Upper lobe of right lung (tissue), 1 donor: Measurements from ENCODE around the gene INAFM2. TPM values are rescaled to one million over a fixed set of nuclear protein-coding genes. Genes with fewer than 3 reads are reported as not detected.

ENCODE experiments used
- ATAC-seq: fragments of 200-7000 bp; cut with Tn5 transposase; one replicate; pipeline ENCODE4 v1.9.1; 2020; ENCODE audit warnings: mild to moderate bottlenecking, moderate library complexity
- DNase-seq: peaks from one replicate; pipeline ENCODE4 v3.0.0-alpha.2; 2020
- H3K27ac ChIP-seq: fragments of 200-600 bp; one replicate; pipeline ENCODE4 v1.8.0; 2022
- H3K27me3 ChIP-seq: fragments of 200-600 bp; one replicate; pipeline ENCODE4 v1.8.0; 2022; ENCODE audit warnings: mild to moderate bottlenecking
- H3K36me3 ChIP-seq: fragments of 200-600 bp; one replicate; pipeline ENCODE4 v1.8.0; 2022
- H3K4me1 ChIP-seq: fragments of 200-600 bp; one replicate; pipeline ENCODE4 v1.8.0; 2022
- H3K4me3 ChIP-seq: fragments of 200-600 bp; one replicate; pipeline ENCODE4 v1.8.0; 2022; ENCODE audit warnings: mild to moderate bottlenecking
- H3K9me3 ChIP-seq: fragments of 200-600 bp; one replicate; pipeline ENCODE4 v1.8.0; 2022
- intact Hi-C: fragments of 100-400 bp; cut with DNase I; formaldehyde crosslinking; loops from one replicate; pipeline ENCODE4 v1.11.0; 2022
- total RNA-seq: library from RNA; stranded (reverse); fragmentation: NEBNext Ultra II Directional; extraction: Animal tissue kit (Norgen Biotek cat#: 25700); gene quantifications from one replicate; pipeline ENCODE4 v1.2.1, GENCODE V29; 2021
- TF ChIP-seq, protein P1 (sequence below): fragments of 200-600 bp; IDR thresholded peaks from one replicate; pipeline ENCODE4 v1.8.0; 2022; ENCODE audit warnings: antibody characterized with exemption
- donor health status: DM: no; HTN: yes; CAD: no; lungs with severe emphysema.

INAFM2 gene
- total RNA-seq, 1 donor from 2014 or later = 39.5 TPM

DNA sequence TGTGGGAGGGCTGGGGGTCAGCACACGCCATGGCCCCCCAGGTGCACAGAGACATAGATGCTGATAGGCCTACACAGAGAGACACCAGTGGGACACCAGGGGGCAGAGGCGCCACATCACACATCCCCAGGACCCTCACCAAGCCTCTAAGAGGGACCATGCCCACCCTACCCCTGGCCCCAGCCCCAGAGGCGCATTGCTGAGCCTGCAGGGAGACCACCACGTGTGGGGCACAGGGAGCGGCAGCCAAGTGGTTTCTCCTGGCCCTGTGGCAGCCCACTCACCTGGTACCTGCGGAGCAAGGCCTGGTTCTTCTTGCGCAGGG lies 16.1 kb downstream of the INAFM2 start:
- H3K4me3 ChIP-seq = peak overlapping the region; percentile 60
- peaks cover 87% of the 10 kb centered on the region for H3K4me1 ChIP-seq
- H3K36me3 ChIP-seq = peaks cover 16% of the 10 kb centered on the region
- intact Hi-C loops = no loop called here
- H3K27me3 ChIP-seq = no peaks in the 10 kb centered on the region
- ATAC-seq = no peak
- DNase-seq = no peak
- no peaks in the 10 kb centered on the region for H3K9me3 ChIP-seq
- peak overlapping the region; percentile 95 for H3K27ac ChIP-seq
- TF ChIP-seq, protein P1, sequence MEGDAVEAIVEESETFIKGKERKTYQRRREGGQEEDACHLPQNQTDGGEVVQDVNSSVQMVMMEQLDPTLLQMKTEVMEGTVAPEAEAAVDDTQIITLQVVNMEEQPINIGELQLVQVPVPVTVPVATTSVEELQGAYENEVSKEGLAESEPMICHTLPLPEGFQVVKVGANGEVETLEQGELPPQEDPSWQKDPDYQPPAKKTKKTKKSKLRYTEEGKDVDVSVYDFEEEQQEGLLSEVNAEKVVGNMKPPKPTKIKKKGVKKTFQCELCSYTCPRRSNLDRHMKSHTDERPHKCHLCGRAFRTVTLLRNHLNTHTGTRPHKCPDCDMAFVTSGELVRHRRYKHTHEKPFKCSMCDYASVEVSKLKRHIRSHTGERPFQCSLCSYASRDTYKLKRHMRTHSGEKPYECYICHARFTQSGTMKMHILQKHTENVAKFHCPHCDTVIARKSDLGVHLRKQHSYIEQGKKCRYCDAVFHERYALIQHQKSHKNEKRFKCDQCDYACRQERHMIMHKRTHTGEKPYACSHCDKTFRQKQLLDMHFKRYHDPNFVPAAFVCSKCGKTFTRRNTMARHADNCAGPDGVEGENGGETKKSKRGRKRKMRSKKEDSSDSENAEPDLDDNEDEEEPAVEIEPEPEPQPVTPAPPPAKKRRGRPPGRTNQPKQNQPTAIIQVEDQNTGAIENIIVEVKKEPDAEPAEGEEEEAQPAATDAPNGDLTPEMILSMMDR = no peak

DNA sequence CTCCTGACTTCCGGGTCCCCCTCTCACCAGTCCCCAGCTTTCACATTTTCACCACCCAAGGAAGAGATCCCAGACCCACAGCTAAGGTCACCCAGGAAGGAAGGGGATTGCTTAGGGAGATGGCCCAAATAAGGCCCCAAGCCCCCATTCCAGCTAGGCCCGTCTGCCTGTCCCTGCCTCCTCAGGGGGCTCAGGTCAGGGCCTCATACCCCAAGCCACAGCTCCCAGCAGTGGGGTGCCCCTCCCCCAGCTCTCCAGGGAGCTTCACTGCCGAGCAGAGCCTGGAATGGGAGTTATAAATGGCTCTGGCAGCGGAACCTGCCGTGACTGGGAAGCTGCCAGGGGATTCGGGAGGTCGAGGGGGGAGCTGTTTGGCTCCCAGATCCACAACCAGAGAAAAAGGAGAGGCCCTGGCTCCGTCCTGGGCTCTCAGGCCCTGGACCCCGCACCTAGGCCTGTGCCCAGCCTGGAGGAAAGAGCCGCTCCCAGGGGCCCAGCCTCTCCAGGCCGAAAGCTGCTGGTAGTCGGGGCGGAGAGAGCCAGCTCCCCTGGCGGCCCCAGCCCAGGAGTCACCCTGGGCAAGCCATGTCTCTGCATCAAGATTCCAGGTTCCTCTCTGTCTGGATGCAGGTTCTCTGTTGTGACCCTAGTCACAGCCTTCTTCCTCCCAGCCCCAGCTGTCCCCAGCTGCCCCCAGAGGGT lies 16.7 kb downstream of the INAFM2 start:
- H3K36me3 ChIP-seq = peaks cover 16% of the 10 kb centered on the region
- peak; percentile 25 for ATAC-seq
- H3K4me3 ChIP-seq = peak overlapping the region; percentile 60
- DNase-seq = peak; percentile 81
- no peaks in the 10 kb centered on the region for H3K9me3 ChIP-seq
- H3K27me3 ChIP-seq = no peaks in the 10 kb centered on the region
- H3K27ac ChIP-seq = peak overlapping the region; percentile 95
- intact Hi-C loops = no loop called here
- TF ChIP-seq, protein P1 = no peak
- peaks cover 81% of the 10 kb centered on the region for H3K4me1 ChIP-seq

DNA sequence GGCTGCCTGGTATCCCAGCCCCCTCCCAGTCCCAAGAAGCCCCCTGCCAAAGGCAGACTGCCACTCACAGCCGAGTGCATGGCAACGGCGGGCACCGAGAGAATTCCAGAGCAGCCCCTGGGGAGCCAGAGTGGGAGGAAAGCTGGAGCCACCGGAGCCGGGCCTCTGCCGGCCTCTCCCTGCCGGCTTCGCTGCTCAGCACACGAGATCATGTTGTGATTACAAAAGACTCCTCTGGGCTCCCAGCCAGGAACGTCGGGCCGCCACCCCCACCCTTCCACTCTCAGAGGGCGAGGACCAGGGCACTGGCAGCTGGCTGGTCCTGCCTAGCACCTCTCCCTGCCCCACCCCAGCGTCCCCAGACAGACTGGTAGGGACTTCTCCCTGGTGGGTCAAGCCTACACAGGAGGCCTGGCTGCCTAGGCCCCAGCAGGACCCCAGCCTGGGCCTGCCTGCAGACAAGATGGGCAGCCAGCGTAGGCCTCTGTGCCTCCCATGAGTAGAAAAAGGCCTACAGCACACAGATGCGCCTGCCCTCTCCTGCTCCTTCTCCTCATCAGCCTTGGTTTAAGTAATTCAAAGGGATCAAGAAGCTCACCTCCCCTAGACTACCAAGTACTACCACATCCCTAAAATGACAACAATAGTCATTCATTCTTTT lies 17.4 kb downstream of the INAFM2 start, which contains the start of gene CCDC9B:
Gene CCDC9B, minus strand, starts transcription at position 200 of the 661 bp plus-strand sequence. Its CDS starts 120 bp downstream, at position 80.
- Histone ChIP-seq H3K36me3 (peaks cover 16% of the 10 kb centered on the region), H3K4me1 (peaks cover 74% of the 10 kb centered on the region), H3K27me3 (no peaks in the 10 kb centered on the region), H3K27ac (peak within 1 kb of the TSS; percentile 95), H3K9me3 (no peaks in the 10 kb centered on the region), H3K4me3 (peak within 1 kb of the TSS; percentile 60)
- ATAC-seq = peak; percentile 84
- TF ChIP-seq, protein P1 = no peak
- intact Hi-C loops = no loop called here
- DNase-seq = peak; percentile 95

DNA sequence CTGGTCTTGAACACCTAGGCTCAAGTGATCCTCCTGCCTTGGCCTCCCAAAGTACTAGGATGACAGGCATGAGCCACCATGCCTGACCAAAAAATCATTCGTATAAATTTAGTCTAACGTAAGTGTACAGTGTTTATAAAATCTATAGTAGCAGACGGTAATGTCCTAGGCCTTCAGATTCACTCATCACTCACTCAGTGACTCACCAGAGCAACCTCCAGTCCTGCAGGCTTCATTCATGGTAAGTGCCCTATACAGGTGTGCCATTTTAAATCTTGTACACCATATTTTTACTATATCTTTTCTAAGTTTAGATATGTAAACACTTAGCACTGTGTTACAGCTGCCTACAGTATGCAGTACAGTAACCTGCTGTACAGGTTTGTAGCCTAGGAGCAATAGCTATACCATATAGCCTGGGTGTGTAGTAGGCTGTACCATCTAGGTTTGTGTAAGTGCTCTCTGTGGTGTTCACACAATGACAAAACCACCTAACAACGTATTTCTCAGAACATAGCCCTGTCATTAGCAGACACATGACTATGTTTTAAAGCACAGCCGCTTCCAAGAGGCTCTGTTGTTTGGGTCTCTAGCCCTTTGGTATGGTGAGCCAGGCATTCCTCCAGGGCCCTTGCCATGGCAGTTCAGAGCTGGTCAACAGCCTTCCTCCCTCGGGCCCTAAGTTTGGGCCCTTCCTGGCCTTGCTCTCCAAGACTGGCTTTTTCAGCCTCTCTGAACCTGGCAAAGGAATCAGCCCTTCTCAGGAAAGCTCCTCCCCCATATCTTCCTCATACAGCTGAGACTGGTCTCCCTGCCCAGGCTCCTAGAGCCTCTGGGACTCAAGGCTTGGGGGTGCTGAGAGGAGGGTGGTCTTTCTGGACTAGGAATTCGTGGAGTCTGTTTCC lies 19.2 kb downstream of the INAFM2 start:
- Histone ChIP-seq H3K27me3 (no peaks in the 10 kb centered on the region), H3K4me3 (no peak overlapping the region), H3K36me3 (peaks cover under 1% of the 10 kb centered on the region), H3K4me1 (peaks cover 58% of the 10 kb centered on the region), H3K9me3 (no peaks in the 10 kb centered on the region), H3K27ac (peak overlapping the region; percentile 24)
- no peak for ATAC-seq
- intact Hi-C loops = no loop called here
- no peak for DNase-seq
- TF ChIP-seq, protein P1 = no peak

DNA sequence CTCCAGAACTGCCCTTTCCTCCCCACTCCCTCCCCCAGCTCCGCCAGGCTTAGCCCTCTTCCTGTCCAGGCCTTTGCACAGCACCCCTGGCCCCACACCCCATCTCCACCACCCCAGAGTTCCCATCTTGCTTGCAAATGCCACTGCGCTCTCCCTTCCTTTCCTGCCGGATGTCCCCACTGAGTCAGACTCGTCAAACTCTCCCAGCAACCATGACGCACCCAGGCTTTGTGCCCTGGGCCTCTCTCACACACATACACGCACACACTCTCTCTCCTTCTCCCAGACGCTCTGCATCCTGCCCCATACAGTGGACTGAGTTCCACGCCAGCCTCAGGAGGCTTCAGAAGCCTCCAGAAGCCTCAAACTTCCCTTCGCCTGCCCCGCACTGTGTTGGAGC lies 20.0 kb downstream of the INAFM2 start:
- no peaks in the 10 kb centered on the region for H3K27me3 ChIP-seq
- peak overlapping the region; percentile 24 for H3K27ac ChIP-seq
- H3K4me3 ChIP-seq = no peak overlapping the region
- no peaks in the 10 kb centered on the region for H3K9me3 ChIP-seq
- ATAC-seq (no peak), DNase-seq (no peak)
- H3K36me3 ChIP-seq = no peaks in the 10 kb centered on the region
- peaks cover 50% of the 10 kb centered on the region for H3K4me1 ChIP-seq
- TF ChIP-seq, protein P1 = no peak
- intact Hi-C loops = no loop called here
